Epidermal melanocyte (primary cell): ENCODE data around the gene IRF7.
A peak's percentile ranks its signal among the peaks of the same experiment; 100 is the strongest.
"Not testable (repeated sequence)": the region's sequence is repeated elsewhere in the genome, so short reads cannot be mapped to it uniquely, and the experiment has no call there.

Experiments
- DNase-seq: peaks from one replicate; pipeline ENCODE4 v3.0.0; 2011; ENCODE audit warnings: low spot score; ENCODE audit not compliant: insufficient read length

The IRF7 gene

GRCh38 chr11:581752-582151 lies 34.0 kb downstream of the IRF7 start:
- DNase-seq = no peak

GRCh38 chr11:581342-581741 lies 34.4 kb downstream of the IRF7 start:
- no peak for DNase-seq

DNA sequence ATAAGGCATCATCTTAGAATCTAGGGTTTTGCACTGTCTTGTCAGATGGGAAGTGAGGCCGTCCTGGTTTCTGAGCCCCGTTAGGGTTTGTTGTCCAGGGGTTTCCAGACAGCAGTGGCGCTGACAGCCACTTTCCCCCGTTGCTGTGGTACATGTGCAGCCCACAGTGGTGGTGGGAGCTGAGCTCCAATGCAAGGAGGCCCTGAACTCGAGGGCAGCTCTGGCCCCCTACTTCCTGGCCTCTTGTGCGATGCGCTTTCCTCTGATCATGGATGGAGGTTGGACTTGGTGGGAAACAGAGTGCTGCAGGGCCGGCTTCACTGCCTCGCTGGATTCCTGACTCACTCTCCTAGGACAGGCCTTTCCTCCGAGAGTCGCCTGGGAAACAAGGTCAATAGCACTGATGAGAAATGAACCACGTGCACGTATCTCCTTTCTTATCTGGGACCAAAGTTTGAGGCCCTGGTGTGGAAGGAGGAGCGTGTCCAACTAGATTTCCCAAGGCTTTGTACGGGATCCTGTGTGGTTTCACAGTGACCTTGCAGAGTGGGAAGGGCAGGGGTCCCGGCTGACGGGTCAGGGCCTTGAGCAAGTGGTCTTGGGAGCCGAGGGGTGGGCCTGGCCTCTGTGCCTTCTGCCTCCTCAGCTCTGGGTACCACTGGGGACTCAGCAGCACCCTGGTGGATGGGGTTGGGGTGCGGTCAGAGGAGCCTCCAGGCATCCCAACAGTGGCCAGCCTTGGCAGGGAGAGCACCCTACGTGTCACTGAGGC lies 35.7 kb downstream of the IRF7 start:
- no peak for DNase-seq

GRCh38 chr11:578276-579035 lies 37.3 kb downstream of the IRF7 start:
- no peak for DNase-seq

DNA sequence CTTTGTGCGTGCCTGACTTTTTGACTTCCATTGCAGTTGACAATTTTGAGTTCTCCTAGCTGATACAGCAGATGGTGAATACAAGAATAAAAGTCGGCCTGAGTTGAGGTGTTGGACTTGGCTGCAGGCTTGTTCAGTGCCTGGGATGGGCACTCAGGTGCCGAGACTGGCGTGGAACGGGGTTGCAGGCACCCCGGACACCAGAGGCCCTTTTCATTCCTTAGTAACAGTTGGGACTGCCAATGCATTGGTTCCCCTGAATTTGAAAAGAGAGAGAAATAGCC lies 38.2 kb downstream of the IRF7 start:
- DNase-seq = no peak

- no peak for DNase-seq
Measured at GRCh38 chr11:576811-577610, 38.7 kb downstream of the IRF7 start.

DNA sequence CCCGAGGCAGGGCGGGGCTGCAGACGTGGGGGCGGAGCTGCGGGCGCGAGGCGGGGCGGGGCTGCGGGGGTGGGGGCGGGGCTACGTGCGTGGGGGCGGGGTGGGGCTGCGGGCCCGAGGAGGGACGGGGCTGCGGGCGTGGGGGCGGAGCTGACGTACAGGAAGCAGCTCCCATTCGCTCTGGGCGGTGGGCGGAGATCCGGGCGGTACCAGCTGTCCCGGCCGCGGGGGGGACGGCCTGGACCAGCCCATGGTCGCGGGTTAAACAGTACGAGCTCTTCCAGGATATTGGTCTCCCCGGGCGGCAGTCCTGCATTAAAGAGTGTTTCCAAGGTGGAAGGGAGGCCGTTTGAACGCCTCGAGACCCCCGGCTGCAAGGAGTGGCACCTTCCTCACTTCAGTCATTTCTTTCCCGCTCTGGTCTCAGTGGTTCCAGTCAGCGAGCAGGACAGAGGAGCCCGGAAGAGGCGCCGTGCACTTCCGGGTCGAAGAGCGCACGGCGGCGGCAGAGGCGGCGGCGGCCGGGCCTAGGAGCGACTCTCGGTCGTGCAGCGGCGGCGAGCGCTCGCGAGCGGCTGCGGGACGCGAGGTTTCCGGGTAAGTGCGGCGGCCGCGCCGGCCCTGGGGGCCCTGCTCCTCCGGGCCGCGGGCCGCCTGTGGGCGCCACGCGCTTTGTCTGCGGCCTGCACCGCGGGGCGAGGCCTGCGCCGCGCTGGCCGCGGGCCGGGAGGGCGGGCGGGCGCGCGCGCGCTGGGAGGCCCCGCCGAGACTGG lies 39.6 kb downstream of the IRF7 start, which contains the start of gene PHRF1:
TSS of gene PHRF1 (plus strand) at position 475 of the 773 bp plus-strand sequence. CDS start 5,043 bp downstream, outside the sequence.
- DNase-seq = peak; percentile 100

DNA sequence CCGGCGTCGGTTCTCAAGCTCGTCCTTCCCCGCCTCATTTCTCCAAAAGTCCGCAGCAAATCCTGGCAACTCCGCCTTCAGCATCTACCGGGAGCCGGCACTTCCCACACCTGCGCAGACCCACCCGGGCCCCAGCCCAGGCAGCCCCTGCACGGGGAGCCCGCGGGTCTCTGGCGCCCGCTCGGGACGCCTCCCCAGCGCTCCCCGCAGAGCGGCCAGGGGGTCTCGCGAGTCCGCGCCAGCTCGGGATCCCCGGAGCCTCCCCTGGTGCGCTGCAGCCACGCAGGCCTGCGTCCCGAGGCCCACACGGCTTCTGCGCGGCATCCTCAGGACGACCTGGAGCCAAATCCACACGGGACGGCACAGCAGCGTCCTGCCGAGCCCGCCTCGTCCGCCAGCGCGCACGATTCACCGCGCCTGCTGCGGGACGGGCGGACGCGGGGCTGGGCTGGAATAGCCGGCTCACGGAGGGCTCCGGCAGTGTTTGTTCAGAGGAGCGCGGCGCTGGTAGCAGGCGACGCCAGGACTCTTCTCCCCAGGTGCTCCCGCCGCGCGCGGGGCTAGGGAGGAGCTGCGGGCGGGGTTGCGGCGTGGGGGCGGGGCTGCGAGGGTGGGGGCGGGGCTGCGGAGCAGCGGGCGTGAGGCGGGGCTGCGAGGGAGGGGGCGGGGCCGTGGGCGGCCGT lies 40.3 kb downstream of the IRF7 start:
- peak; percentile 79 for DNase-seq

- DNase-seq = no peak
Measured at GRCh38 chr11:574632-575312, 41.0 kb downstream of the IRF7 start.

DNA sequence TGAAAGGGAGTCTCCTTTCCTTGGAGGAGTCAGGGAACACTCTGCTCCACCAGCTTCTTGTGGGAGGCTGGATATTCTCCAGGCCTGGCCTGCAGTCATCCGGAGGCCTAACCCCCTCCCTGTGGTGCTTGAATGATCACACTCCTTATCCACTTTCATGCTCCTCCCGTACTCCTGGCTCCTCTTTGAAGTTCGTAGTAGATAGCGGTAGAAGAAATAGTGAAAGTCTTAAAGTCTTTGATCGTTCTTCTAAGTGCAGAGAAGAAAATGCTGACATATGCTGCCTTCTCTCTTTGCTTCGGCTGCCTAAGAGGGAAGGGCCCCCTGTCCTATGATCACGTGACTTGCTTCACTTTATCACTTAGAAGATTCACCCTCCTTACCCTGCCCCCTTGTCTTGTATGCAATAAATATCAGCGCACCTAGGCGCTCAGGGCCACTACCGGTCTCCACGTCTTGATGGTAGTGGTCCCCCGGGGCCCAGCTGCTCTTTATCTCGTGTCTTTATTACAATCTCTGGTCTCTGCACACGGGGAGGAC lies 41.6 kb downstream of the IRF7 start:
- not testable (repeated sequence) for DNase-seq

DNA sequence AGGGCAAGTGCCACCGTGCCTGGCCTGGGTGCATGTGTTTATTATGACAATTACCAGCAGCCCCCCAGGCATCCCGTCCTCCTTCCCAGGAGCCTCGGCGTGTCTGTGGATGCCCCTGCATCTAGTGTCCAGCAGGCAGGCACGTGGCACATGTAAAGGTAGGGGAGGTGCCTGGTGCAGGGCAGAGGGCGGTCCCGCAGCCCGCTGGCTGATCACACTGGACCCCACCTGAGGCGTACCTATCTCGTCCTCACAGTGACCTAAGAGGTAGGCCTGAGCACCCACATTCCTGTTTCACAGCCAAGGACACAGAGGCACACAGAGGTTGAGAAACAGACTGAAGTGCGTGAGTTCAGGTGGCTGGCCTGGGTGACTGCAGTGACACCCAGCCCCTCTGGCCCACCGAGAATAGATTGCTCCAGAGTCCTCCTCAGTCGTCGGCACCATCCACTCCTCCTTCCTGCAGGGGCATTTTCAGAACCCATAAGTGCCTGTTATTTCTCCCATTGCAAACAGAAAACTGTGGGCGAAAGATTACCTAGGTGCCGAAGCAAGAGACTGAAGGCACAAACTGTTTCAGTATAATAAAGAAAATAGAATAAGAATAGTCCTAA lies 42.5 kb downstream of the IRF7 start:
- DNase-seq = no peak

GRCh38 chr11:571802-572185 lies 44.0 kb downstream of the IRF7 start:
- no peak for DNase-seq

GRCh38 chr11:569158-569885 lies 46.4 kb downstream of the IRF7 start:
- no peak for DNase-seq

- DNase-seq = peak; percentile 100
Measured at GRCh38 chr11:568306-569157, 47.2 kb downstream of the IRF7 start.

DNA sequence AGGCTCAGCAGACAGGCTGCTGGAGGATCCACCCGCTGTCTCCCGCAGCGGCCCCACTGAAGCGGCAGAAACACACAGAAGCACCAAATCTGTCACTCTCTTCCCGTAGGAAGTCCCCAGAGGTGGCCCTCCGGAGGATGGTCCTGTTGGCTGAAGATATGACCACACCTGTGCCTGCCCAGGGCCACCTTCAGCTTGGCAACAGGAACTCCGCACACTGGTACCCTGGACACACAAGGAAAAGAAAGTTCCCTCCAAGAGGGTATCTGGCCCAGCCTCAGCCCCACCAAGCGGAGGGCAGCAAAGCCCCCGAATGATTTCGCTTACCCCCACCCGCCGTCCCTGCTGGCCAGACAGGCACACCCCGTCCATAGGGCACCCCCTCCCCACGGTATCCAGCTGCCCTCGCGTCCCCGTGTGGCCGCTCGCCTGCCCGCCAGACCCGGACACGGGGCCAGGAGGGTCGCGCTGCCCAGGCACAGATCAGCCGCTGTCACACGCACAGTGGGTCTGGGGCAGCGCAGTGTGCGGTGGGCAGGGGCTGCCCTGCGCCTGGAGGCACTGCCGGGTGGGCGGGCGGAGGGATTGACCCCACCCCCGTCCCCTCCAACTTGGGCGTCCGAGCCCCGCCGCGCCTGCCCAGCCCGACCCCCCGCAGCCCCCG lies 48.0 kb downstream of the IRF7 start:
- no peak for DNase-seq

DNA sequence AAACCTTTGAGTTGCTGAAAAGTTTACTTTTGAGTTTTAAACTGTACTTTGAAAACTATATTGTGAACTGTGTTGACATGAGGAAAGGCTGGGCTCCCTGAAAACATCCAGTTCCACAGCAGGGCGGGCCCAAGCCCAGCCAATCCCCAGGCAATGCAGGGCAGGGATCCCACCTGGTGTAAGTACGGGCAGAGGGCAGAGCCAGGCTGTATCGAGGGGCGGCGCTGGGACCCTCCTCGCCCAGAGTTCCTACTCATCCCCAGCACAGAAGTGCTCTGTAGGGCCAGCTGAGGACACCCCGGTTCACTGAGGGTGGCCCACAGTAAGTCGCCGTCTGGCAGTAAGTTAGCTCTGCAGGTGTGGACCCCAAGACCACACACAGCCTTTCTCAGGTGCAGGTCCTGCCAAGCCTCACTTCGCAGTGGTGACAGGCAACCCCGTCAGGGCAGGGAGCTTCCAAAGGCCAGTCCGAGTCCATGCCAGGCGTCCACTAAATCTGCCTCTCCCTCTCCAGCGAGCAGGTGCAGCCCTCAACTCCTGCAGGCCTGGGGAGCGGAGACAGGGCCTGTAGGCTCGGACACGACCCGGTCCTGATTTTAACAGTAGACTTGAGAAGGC lies 48.6 kb downstream of the IRF7 start:
- no peak for DNase-seq
